CD4-positive, alpha-beta T cell treated with Interleukin-15 for 4 hours (primary cell): ENCODE data around the gene TREML1.
"Not testable (repeated sequence)": the region's sequence is repeated elsewhere in the genome, so short reads cannot be mapped to it uniquely, and the experiment has no call there.

Experiments
- DNase-seq: peaks from one replicate; pipeline ENCODE4 v3.0.0-alpha.2; 2020; ENCODE audit warnings: low spot score

The TREML1 gene

DNA sequence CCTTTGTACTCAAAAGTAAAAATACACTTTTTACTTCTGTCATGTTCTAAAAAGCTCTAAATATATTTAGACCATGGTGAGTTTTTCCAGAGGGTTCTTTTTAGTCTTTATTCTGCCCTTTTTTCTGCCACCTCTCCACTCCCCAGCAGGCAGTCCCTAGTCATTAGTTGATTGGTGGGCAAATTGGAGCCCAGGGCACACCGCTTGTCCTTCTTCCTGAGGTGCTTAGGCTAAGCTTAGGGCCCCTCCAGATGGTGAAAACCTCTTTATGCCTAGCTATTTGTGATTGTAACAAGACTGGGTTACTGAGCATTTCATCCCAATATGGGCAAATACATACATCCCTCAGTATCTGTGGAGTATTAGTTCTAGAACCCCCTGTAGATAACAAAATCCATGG, 6.2 kb downstream of the TREML1 start:
- DNase-seq: no peak

DNA sequence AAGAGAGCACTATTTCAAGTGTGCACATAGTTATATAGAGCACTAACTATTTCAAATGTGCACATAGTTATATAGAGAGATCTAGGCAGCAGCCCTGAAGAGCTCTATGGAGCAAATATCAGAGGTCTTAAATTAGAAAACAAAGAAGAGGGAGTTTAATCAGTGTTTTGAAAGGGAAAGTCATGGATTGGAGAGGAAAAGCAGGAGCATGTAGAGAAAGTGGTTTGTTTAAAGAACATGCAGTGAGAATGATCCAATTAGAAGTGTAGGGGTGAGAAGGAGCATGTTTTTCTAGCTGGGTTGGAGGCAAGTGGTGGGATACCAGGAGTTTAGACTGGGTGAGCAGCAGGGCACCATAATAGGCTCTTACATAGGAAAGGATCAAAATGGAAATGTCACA, 17.2 kb downstream of the TREML1 start:
- no peak for DNase-seq

DNA sequence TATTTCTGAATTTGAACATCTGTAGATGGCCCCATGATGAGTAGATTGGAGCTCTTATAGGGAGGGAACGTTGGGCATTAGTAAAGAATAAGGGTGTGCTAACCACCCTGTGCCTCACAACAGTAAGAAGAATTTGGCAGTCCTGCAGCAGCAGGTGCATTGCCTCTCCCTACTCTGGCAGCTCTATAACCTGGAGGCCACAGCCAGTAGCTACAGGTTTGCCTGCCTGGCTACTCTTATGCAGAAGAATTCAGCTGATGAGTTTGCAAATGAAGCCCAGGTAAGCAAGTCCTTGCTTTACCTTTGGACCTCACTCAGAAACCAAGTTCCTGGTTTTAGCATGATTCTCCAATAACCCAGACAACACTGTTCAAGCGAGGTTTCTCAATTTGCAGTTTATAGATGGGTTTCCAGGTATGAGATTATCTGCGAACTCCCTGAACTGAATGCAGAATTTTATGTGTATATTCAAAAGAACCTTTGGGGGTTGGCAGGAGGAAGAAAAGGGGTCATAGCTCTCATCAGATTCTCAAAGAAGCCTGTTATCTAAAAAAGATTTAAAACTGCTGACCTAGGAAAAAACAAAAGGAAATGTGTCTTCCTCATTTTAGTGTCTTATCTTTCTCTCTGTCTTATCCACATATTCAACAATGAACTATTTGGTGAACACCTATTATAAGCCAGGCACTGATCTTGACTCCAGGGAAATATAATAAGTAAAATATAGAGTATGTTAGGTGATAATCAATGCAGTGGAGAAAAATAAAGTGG, 18.9 kb downstream of the TREML1 start:
- DNase-seq: no peak

DNA sequence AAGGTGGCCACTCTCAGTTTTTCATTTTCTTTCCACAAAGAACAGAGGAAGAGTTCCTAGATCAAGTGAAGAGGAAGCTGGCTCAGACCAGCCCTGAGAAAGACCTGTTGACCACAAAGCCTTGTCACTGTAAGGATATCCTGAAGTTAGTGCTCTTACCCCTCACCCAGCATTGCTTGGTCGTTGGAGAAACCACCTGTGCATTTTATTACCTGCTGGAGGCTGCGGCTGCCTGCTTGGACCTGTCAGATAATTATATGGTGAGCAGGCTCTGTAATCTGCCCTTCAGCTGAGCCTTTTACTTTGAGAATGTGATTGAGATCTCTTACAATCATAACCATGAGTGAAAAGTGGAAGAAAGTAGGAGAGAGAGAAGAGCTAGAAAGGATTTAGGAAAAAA, 21.9 kb downstream of the TREML1 start:
- no peak for DNase-seq

DNA sequence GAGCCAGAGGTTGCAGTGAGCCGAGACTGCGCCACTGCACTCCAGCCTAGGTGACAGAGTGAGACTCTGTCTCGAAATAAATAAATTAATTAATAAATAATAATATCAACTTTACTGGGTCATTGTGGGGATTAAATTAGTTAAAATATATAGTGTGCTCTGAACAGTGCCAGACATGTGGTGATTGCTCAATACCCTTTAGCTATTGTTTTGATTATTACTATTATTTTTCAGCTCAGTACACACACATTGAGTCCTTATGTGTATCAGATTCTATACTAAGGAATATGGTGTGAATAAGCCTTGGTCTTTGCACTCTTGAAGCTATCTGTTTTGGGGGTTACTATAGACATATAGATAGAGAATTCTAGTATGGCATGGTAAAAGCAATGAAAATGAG, 28.9 kb downstream of the TREML1 start:
- no peak for DNase-seq

DNA sequence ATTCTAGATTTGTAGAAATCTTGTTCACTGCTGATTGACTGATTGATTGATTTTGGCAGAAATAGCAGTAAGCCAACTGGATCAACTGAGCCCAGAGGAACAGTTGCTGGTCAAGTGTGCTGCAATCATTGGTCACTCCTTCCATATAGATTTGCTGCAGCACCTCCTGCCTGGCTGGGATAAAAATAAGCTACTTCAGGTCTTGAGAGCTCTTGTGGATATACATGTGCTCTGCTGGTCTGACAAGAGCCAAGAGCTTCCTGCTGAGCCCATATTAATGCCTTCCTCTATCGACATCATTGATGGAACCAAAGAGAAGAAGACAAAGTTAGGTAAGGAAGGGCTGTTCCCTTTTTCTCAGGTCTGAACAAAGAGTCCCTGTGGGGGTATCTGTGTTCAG, 31.2 kb downstream of the TREML1 start:
- DNase-seq: no peak

DNA sequence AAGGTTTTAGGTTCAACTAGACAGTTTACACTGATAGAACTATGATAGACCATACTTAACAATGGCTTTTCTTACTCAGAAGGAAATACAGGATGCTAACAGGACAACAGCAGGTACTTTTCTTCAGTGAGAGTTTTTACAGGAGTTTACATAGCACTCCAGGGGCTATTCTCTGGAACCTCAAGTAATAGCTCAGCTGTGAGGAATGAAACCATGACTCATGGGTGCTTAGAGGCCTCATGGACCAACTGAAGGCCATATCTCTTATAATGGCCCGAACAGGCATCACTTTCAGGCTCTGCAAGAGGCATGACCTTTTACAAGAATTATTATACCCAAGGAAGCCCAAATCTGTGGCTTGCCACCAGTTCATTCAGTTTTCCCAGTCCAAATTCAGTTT, 31.8 kb downstream of the TREML1 start:
- no peak for DNase-seq

DNA sequence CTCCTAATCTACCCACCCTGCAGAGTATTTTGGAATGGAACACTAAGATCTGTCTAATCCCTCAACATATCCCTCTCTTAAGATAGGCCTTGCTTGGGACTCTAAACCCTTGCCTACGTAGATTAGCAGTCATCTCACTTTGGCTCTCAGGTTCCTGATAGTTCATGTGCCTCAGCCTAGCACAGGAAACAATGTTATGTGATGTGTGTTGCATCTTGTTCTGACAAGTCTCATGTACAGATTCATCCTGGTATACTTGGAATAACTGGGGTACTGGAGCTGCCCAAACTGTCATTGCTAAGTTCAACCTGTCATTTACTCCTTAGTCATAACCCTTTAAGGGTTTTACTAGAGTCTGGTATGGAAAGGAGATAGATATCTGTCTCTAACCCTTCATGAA, 34.1 kb downstream of the TREML1 start:
- no peak for DNase-seq

DNA sequence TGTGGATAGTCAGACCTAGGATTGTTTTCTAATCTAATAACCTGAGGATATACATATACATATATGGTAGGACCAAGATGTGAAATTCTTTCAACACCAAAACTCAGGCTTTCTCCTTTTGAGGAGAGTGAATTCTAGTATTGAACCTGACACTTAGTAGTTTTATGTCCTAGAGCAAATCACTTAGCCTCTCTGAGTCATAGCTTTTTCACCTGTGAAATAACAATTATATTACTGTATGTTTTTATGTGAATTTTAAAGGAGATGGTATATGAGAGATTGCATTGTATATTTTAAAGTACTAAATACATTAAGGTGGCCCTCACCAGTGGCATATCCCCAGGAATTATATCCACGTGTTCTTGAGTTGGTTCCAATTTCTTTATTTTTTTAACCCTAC, 34.6 kb downstream of the TREML1 start:
- DNase-seq: no peak

DNA sequence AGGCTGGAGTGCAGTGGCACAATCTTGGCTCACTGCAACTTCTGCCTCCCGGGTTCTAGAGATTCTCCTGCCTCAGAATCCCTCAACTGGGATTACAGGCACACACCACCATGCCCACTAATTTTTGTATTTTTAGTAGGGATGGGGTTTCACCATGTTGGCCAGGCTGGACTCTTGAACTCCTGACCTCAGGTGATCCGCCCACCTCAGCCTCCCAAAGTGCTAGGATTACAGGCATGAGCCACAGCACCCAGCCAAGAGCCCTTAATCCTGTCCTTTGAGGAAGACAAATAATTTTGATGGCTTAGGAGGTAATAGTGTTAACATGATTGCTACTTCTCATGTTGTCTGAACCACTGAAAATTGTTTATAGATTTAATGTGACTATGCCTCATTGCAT, 39.1 kb downstream of the TREML1 start:
- DNase-seq: not testable (repeated sequence)

DNA sequence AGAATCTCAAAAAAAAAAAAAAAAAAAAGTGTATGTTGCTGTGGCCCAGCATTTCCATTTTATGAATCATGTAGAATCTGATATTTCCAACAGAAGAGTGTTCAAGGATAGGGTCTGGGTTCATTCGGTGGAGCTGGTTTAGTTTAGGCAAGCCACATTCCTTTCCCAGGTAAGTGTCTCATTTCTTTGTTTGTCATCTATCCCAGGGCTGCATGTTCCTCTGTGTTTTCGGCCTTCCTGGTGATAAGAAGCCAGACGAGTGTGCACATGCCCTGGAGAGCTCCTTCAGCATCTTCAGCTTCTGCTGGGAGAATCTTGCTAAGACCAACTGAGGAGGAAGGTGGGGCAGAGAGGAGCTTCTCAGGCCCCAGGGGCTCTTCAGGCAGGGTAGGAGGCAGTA, 43.1 kb downstream of the TREML1 start:
- no peak for DNase-seq

DNA sequence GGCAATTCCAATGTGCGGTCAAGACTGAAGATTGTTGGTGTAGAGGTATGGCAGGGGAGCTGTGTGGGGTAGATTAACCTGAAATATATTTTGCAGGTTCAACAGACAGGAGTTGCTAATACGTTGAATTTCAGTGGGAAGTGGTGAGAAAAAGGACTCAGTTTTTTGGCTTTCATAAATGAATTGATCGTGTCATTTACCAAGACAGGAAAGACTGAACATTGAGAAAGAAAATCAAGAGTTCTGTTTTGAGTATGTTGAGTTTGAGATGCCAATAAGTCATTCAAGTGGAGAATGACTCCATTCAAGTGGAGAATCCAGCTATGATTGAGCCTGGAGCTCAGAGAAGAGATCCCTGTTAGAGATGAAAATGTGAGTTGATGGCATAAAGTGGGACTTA, 50.3 kb downstream of the TREML1 start:
- no peak for DNase-seq

DNA sequence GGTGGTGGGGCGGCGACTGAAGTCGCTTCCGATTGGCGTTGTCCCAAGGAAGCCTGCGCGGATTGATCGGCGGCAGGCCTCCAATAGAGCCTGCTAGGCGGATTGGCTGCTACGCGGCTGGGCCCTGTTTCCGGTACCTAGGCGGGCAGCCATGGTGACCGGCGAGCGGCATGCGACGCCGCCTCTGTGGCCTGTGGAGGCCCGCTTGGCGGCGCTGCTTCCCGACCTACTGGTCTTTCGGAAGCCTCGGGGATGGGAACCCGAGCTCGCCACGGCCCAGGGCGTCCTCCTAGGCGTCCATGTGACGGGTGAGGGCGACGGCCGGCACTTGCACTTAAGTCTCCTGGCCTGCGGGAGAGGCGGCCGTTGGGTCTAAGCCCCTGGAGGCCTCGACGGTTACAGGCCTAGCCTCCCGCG, 53.3 kb downstream of the TREML1 start:
- no peak for DNase-seq
